ENCODE data around the gene ZMIZ1. TPM values are rescaled to one million over a fixed set of nuclear protein-coding genes. Genes with fewer than 3 reads are reported as not detected.

ZMIZ1 gene
- total RNA-seq, 1 experiment from 2014 or later, result 22.3 TPM

- Histone ChIP-seq H3K4me3 (no peak overlapping the region), H3K27ac (no peak overlapping the region), H3K4me1 (replicated peaks) (peaks cover 88% of the 10 kb centered on the region), H3K9me3 (replicated peaks) (no peaks in the 10 kb centered on the region), H3K36me3 (peaks cover 73% of the 10 kb centered on the region), H3K27me3 (replicated peaks) (no peaks in the 10 kb centered on the region)
- no peak for DNase-seq (ENCODE audit: low read depth in 1 of 2, low spot score in 2 of 2)
Observed at GRCh38 chr10:79142522-79143309, 74.0 kb downstream of the ZMIZ1 start.

- H3K27ac ChIP-seq, result peak overlapping the region; percentile 85
- DNase-seq (ENCODE audit: low read depth in 1 of 2, low spot score in 2 of 2), result no peak
- H3K4me3 ChIP-seq, result no peak overlapping the region
- no peaks in the 10 kb centered on the region for H3K27me3 ChIP-seq (replicated peaks)
- no peaks in the 10 kb centered on the region for H3K9me3 ChIP-seq (replicated peaks)
- H3K4me1 ChIP-seq (replicated peaks), result peaks cover 88% of the 10 kb centered on the region
- H3K36me3 ChIP-seq, result peaks cover 64% of the 10 kb centered on the region
Observed at GRCh38 chr10:79143879-79144278, 75.1 kb downstream of the ZMIZ1 start.

- peaks cover 64% of the 10 kb centered on the region for H3K36me3 ChIP-seq
- no peaks in the 10 kb centered on the region for H3K9me3 ChIP-seq (replicated peaks)
- H3K27ac ChIP-seq, result peak overlapping the region; percentile 85
- no peak overlapping the region for H3K4me3 ChIP-seq
- DNase-seq (ENCODE audit: low read depth in 1 of 2, low spot score in 2 of 2), result peak in 1 of 2 experiments; percentile 63
- H3K4me1 ChIP-seq (replicated peaks), result peaks cover 91% of the 10 kb centered on the region
- no peaks in the 10 kb centered on the region for H3K27me3 ChIP-seq (replicated peaks)
Observed at GRCh38 chr10:79144351-79145173, 75.8 kb downstream of the ZMIZ1 start.

GRCh38 chr10:79145174-79145483 is 76.4 kb downstream of the ZMIZ1 start:
- no peaks in the 10 kb centered on the region for H3K9me3 ChIP-seq (replicated peaks)
- H3K27me3 ChIP-seq (replicated peaks), result no peaks in the 10 kb centered on the region
- peak overlapping the region; percentile 85 for H3K27ac ChIP-seq
- peaks cover 61% of the 10 kb centered on the region for H3K36me3 ChIP-seq
- H3K4me1 ChIP-seq (replicated peaks), result peaks cover 91% of the 10 kb centered on the region
- no peak for DNase-seq (ENCODE audit: low read depth in 1 of 2, low spot score in 2 of 2)
- H3K4me3 ChIP-seq, result no peak overlapping the region

- Histone ChIP-seq H3K27ac (peak overlapping the region; percentile 85), H3K9me3 (replicated peaks) (no peaks in the 10 kb centered on the region), H3K4me3 (no peak overlapping the region), H3K27me3 (replicated peaks) (no peaks in the 10 kb centered on the region), H3K36me3 (peaks cover 54% of the 10 kb centered on the region), H3K4me1 (replicated peaks) (peaks cover 91% of the 10 kb centered on the region)
- peak in 1 of 2 experiments; percentile 52 for DNase-seq (ENCODE audit: low read depth in 1 of 2, low spot score in 2 of 2)
Observed at GRCh38 chr10:79145517-79146470, 77.0 kb downstream of the ZMIZ1 start.

- no peaks in the 10 kb centered on the region for H3K9me3 ChIP-seq (replicated peaks)
- H3K27ac ChIP-seq, result peak overlapping the region; percentile 85
- H3K36me3 ChIP-seq, result peaks cover 51% of the 10 kb centered on the region
- peak; percentile 83 to 85 for DNase-seq (ENCODE audit: low read depth in 1 of 2, low spot score in 2 of 2)
- H3K27me3 ChIP-seq (replicated peaks), result no peaks in the 10 kb centered on the region
- peaks cover 92% of the 10 kb centered on the region for H3K4me1 ChIP-seq (replicated peaks)
- H3K4me3 ChIP-seq, result no peak overlapping the region
Observed at GRCh38 chr10:79146611-79147130, 77.9 kb downstream of the ZMIZ1 start.

GRCh38 chr10:79147306-79147705 is 78.5 kb downstream of the ZMIZ1 start:
- Histone ChIP-seq H3K36me3 (peaks cover 44% of the 10 kb centered on the region), H3K9me3 (replicated peaks) (no peaks in the 10 kb centered on the region), H3K4me3 (no peak overlapping the region), H3K4me1 (replicated peaks) (peaks cover 92% of the 10 kb centered on the region), H3K27ac (peak overlapping the region; percentile 85), H3K27me3 (replicated peaks) (no peaks in the 10 kb centered on the region)
- no peak for DNase-seq (ENCODE audit: low read depth in 1 of 2, low spot score in 2 of 2)

- peaks cover 41% of the 10 kb centered on the region for H3K36me3 ChIP-seq
- H3K4me3 ChIP-seq, result no peak overlapping the region
- peaks cover 97% of the 10 kb centered on the region for H3K4me1 ChIP-seq (replicated peaks)
- no peak overlapping the region for H3K27ac ChIP-seq
- no peaks in the 10 kb centered on the region for H3K9me3 ChIP-seq (replicated peaks)
- no peak for DNase-seq (ENCODE audit: low read depth in 1 of 2, low spot score in 2 of 2)
- H3K27me3 ChIP-seq (replicated peaks), result no peaks in the 10 kb centered on the region
Observed at GRCh38 chr10:79147796-79148451, 79.2 kb downstream of the ZMIZ1 start.

GRCh38 chr10:79148452-79149344 is 79.9 kb downstream of the ZMIZ1 start:
- Histone ChIP-seq H3K27ac (peak overlapping the region; percentile 53), H3K4me1 (replicated peaks) (peaks cover 100% of the 10 kb centered on the region), H3K27me3 (replicated peaks) (no peaks in the 10 kb centered on the region), H3K9me3 (replicated peaks) (no peaks in the 10 kb centered on the region), H3K4me3 (no peak overlapping the region), H3K36me3 (peaks cover 41% of the 10 kb centered on the region)
- DNase-seq (ENCODE audit: low read depth in 1 of 2, low spot score in 2 of 2), result peak in 1 of 2 experiments; percentile 63

GRCh38 chr10:79149345-79149661 is 80.5 kb downstream of the ZMIZ1 start:
- no peaks in the 10 kb centered on the region for H3K27me3 ChIP-seq (replicated peaks)
- H3K4me3 ChIP-seq, result no peak overlapping the region
- peaks cover 41% of the 10 kb centered on the region for H3K36me3 ChIP-seq
- peaks cover 100% of the 10 kb centered on the region for H3K4me1 ChIP-seq (replicated peaks)
- peak overlapping the region; percentile 53 for H3K27ac ChIP-seq
- no peak for DNase-seq (ENCODE audit: low read depth in 1 of 2, low spot score in 2 of 2)
- H3K9me3 ChIP-seq (replicated peaks), result no peaks in the 10 kb centered on the region

- DNase-seq (ENCODE audit: low read depth in 1 of 2, low spot score in 2 of 2), result peak; percentile 95 to 98
- H3K27ac ChIP-seq, result peak overlapping the region; percentile 92
- H3K27me3 ChIP-seq (replicated peaks), result no peaks in the 10 kb centered on the region
- peaks cover 39% of the 10 kb centered on the region for H3K36me3 ChIP-seq
- no peaks in the 10 kb centered on the region for H3K9me3 ChIP-seq (replicated peaks)
- H3K4me3 ChIP-seq, result no peak overlapping the region
- H3K4me1 ChIP-seq (replicated peaks), result peaks cover 100% of the 10 kb centered on the region
Observed at GRCh38 chr10:79149662-79150443, 81.1 kb downstream of the ZMIZ1 start.

- Histone ChIP-seq H3K27me3 (replicated peaks) (no peaks in the 10 kb centered on the region), H3K9me3 (replicated peaks) (no peaks in the 10 kb centered on the region), H3K4me1 (replicated peaks) (peaks cover 100% of the 10 kb centered on the region), H3K4me3 (no peak overlapping the region), H3K27ac (peak overlapping the region; percentile 92), H3K36me3 (peaks cover 38% of the 10 kb centered on the region)
- DNase-seq (ENCODE audit: low read depth in 1 of 2, low spot score in 2 of 2), result no peak
Observed at GRCh38 chr10:79150444-79150754, 81.6 kb downstream of the ZMIZ1 start.
